OCI-LY1 (cell line): ENCODE results near the gene S100A5.
"Not testable (repeated sequence)": the region's sequence is repeated elsewhere in the genome, so short reads cannot be mapped to it uniquely, and the experiment has no call there.

Source experiments
- H2AFZ ChIP-seq: fragments of 200-600 bp; sonication (generic), shearing (Covaris generic); 2 replicates; pipeline ENCODE4 v1.6.0; 2014; ENCODE audit warnings: antibody characterized with exemption, mild to moderate bottlenecking, low read length
- H3F3A ChIP-seq: fragments of 200-600 bp; sonication (generic), shearing (Covaris generic); 2 replicates; pipeline ENCODE4 v1.6.0; 2014; ENCODE audit warnings: mild to moderate bottlenecking, antibody characterized with exemption, low read length, moderate library complexity; ENCODE audit not compliant: insufficient read depth
- H3K27ac ChIP-seq: fragments of 200-600 bp; sonication (generic); 2 replicates; pipeline ENCODE4 v1.5.1; 2014; ENCODE audit warnings: low read length, mixed run types, mild to moderate bottlenecking, low read depth; ENCODE audit not compliant: poor library complexity, severe bottlenecking
- H3K27me3 ChIP-seq: fragments of 200-600 bp; sonication (generic); 2 replicates; pipeline ENCODE4 v1.6.0; 2014; ENCODE audit warnings: antibody characterized with exemption, mild to moderate bottlenecking, low read length, moderate library complexity; ENCODE audit not compliant: insufficient read depth
- H3K36me3 ChIP-seq: fragments of 200-600 bp; sonication (generic); 2 replicates; pipeline ENCODE4 v1.6.1; 2014; ENCODE audit warnings: mild to moderate bottlenecking, antibody characterized with exemption, low read length, moderate library complexity, mixed read lengths; ENCODE audit not compliant: insufficient read depth
- H3K4me1 ChIP-seq: fragments of 200-600 bp; sonication (generic); 2 replicates; pipeline ENCODE4 v1.5.1; 2014; ENCODE audit warnings: mild to moderate bottlenecking, low read length, moderate library complexity; ENCODE audit not compliant: insufficient read depth, severe bottlenecking
- H3K4me2 ChIP-seq: fragments of 200-600 bp; sonication (generic), shearing (Covaris generic); 2 replicates; pipeline ENCODE4 v1.6.1; 2014; ENCODE audit warnings: low read length
- H3K4me3 ChIP-seq: fragments of 200-600 bp; sonication (generic); 2 replicates; pipeline ENCODE4 v1.5.1; 2014; ENCODE audit warnings: low read length, low read depth, mild to moderate bottlenecking, mixed read lengths; ENCODE audit not compliant: poor library complexity, severe bottlenecking
- H3K79me2 ChIP-seq: fragments of 200-600 bp; shearing (Covaris generic); 2 replicates; pipeline ENCODE4 v1.6.1; 2016; ENCODE audit warnings: mixed run types, low read length, mixed read lengths; ENCODE audit not compliant: insufficient read depth
- H3K9ac ChIP-seq: fragments of 200-600 bp; sonication (generic), shearing (Covaris generic); 2 replicates; pipeline ENCODE4 v1.6.1; 2014; ENCODE audit warnings: mild to moderate bottlenecking, low read length, mixed read lengths
- H3K9me2 ChIP-seq: fragments of 200-600 bp; sonication (generic), shearing (Covaris generic); 2 replicates; pipeline ENCODE4 v1.6.1; 2014; ENCODE audit warnings: low read depth, mild to moderate bottlenecking, low read length, mixed read lengths
- H3K9me3 ChIP-seq: fragments of 200-600 bp; shearing (Covaris generic); 2 replicates; pipeline ENCODE4 v1.6.1; 2014; ENCODE audit warnings: low read length, mixed read lengths
- H4K20me1 ChIP-seq: fragments of 200-600 bp; sonication (generic), shearing (Covaris generic); 2 replicates; pipeline ENCODE4 v1.6.0; 2016; ENCODE audit warnings: mild to moderate bottlenecking, low read length; ENCODE audit not compliant: insufficient read depth
- CTCF ChIP-seq: fragments of 200-600 bp; sonication (generic), shearing (Covaris generic); IDR thresholded peaks from 2 replicates; pipeline ENCODE4 v1.5.1; 2017; ENCODE audit warnings: mild to moderate bottlenecking, antibody characterized with exemption, low read length, moderate library complexity, mixed read lengths
- EZH2 ChIP-seq: fragments of 200-600 bp; sonication (generic), shearing (Covaris generic); IDR thresholded peaks from 2 replicates; pipeline ENCODE4 v1.8.0; 2017; ENCODE audit warnings: borderline replicate concordance, mixed run types, mild to moderate bottlenecking, antibody characterized with exemption, low read length, moderate library complexity, mixed read lengths

Gene S100A5

GRCh38 chr1:153583976-153584375 is 43.2 kb upstream of the S100A5 start:
- TF ChIP-seq CTCF (no peak), EZH2 (no peak)
- Histone ChIP-seq H2AFZ (no peak overlapping the region), H3K4me1 (no peaks in the 10 kb centered on the region), H3K27me3 (no peaks in the 10 kb centered on the region), H3K9me3 (no peaks in the 10 kb centered on the region), H3K36me3 (no peaks in the 10 kb centered on the region), H4K20me1 (no peaks in the 10 kb centered on the region), H3K4me3 (no peak overlapping the region), H3K9ac (no peak overlapping the region), H3K79me2 (no peaks in the 10 kb centered on the region), H3K9me2 (no peaks in the 10 kb centered on the region; the same call in 1 of the 2 replicates), H3K27ac (no peak overlapping the region), H3K4me2 (no peak overlapping the region), H3F3A (no peaks in the 10 kb centered on the region)

DNA sequence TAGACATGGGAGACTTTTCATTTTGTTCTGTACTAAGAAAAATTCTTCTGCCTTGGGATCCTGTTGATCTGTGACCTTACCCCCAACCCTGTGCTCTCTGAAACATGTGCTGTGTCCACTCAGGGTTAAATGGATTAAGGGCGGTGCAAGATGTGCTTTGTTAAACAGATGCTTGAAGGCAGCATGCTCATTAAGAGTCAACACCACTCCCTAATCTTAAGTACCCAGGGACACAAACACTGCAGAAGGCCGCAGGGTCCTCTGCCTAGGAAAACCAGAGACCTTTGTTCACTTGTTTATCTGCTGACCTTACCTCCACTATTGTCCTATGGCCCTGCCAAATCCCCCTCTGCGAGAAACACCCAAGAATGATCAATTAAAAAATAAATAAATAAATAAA is 42.8 kb upstream of the S100A5 start:
- H3K36me3 ChIP-seq, H3K79me2 ChIP-seq, H3K27ac ChIP-seq, H3K9ac ChIP-seq, H3K27me3 ChIP-seq, H4K20me1 ChIP-seq, H3K4me3 ChIP-seq, H3F3A ChIP-seq, H3K4me1 ChIP-seq, H3K4me2 ChIP-seq, H2AFZ ChIP-seq, H3K9me2 ChIP-seq, H3K9me3 ChIP-seq: not testable (repeated sequence)

DNA sequence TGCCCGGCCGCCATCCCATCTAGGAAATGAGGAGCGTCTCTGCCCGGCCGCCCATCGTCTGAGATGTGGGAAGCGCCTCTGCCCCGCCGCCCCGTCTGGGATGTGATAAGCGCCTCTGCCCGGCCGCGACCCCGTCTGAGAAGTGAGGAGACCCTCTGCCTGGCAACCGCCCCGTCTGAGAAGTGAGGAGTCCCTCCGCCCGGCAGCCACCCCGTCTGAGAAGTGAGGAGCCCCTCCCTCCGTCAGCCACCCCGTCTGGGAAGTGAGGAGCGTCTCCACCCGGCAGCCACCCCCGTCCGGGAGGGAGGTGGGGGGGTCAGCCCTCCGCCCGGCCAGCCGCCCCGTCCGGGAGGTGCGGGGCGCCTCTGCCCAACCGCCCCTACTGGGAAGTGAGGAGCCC is 42.1 kb upstream of the S100A5 start:
- not testable (repeated sequence) for H3K36me3 ChIP-seq, H3K79me2 ChIP-seq, H3K4me3 ChIP-seq, H3K9me2 ChIP-seq, H3K27ac ChIP-seq, H3K4me2 ChIP-seq, H4K20me1 ChIP-seq, H3K9ac ChIP-seq, H3K27me3 ChIP-seq, H3K9me3 ChIP-seq, H3K4me1 ChIP-seq, H3F3A ChIP-seq, H2AFZ ChIP-seq

DNA sequence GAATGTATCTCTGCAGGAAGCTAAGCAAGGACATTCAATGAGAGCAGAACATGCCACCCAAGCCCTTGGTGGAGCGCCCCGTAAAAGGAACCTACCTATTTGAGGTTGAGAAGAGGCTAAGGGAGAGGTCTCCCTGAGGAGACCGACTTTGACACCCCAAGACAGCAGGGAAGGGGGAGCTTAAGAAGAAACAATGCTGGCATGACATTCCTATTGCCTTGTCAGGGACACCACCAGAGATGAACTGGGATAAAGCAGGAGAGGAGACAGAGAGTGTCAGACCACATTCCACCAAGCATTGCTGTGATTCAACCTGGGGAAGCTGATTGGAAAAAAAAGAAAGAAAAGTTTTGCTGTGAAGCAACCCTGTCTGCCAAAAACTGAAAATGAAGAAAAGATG is 38.2 kb upstream of the S100A5 start:
- H3K4me2 ChIP-seq, result no peak overlapping the region
- no peak overlapping the region for H3K27ac ChIP-seq
- H3K27me3 ChIP-seq, result no peaks in the 10 kb centered on the region
- no peaks in the 10 kb centered on the region for H4K20me1 ChIP-seq
- no peaks in the 10 kb centered on the region; the same call in 1 of the 2 replicates for H3K9me2 ChIP-seq
- no peak overlapping the region for H3K4me3 ChIP-seq
- TF ChIP-seq CTCF (no peak), EZH2 (no peak)
- H3K9me3 ChIP-seq, result no peaks in the 10 kb centered on the region
- H3K9ac ChIP-seq, result no peak overlapping the region
- H2AFZ ChIP-seq, result no peak overlapping the region
- no peaks in the 10 kb centered on the region for H3K36me3 ChIP-seq
- H3F3A ChIP-seq, result no peaks in the 10 kb centered on the region
- H3K79me2 ChIP-seq, result no peaks in the 10 kb centered on the region
- H3K4me1 ChIP-seq, result no peaks in the 10 kb centered on the region
